ENCODE data around the gene TIMP3.

GRCh38 chr22:32785321-32786026, 16.0 kb upstream of the TIMP3 start:
- TF ChIP-seq GATA3 (IDR thresholded peaks at IDR 0.05; ENCODE audit: low read depth, low read length) (no peak), GATA2 (IDR thresholded peaks at IDR 0.05; ENCODE audit: low read depth, low read length) (no peak)

All from SH-SY5Y (cell line).